HG03103 (cell line): ENCODE measurements around the gene SIAH1.
A peak's percentile ranks its signal among the peaks of the same experiment; 100 is the strongest.
"Not testable (repeated sequence)": the region's sequence is repeated elsewhere in the genome, so short reads cannot be mapped to it uniquely, and the experiment has no call there.

Experiments used
- ATAC-seq: cut with Tn5 transposase; IDR thresholded peaks from one replicate; pipeline ENCODE4 v1.9.1; 2021; ENCODE audit warnings: low read depth; ENCODE audit not compliant: unreplicated experiment

Gene SIAH1

DNA sequence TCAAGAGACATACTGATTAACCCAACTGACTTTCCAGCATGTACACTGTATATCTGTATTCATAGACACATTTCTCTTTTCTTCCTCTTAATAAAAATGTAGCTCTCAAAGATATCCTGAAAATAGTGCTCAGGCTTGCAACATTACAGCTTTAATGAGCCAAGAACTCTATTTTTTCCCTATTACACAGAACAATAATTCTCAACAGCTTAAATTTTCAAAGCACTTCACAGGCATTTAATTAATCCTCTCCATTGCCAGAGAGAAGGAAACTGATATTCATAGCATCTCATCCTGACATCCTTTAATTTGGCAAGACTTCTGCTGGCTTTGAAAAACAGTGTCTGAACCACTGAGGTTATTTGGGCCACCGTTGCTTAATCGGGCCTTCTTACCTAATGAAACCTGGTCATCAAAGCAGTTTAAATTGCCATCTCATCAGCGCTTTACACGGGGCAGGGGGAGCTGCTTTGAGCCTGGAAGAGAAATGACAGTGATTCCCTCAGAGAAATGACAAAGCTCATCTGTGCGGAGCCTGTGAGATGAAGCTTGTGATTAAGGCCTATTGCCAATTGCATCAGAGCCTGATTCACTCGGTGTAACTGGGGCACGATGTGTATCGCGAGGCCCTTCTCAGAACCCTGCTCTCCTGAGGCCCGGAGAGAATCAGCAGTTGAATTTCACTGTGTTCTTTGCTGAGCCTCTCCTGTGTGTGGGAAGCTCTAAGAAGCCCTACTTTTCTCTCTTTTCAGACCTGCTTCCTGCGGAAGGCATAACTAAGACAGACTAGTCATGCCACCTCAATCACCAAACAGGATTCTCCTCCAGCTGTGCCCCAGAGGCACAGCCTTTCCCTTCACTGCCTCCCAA lies 8.5 kb upstream of the SIAH1 start:
- no peak for ATAC-seq

DNA sequence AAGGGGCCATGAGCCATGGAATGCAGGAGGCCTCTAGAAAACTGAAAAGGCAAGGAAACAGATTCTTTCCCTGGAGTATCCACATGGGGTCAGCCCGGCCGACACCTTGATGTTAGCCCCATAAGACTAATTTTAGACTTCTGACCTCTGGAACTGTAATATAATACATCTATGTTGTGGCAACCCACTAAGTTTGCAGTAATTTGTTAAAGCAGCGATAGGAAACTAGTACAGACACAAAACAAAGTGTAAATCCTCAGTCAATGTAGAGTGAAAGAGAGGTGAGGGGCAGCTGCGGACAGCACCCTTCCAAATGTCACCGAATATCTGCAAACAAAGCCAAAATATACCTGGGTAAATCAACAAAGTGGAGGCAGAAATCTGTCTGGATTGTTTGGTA lies 7.2 kb upstream of the SIAH1 start:
- ATAC-seq: no peak

DNA sequence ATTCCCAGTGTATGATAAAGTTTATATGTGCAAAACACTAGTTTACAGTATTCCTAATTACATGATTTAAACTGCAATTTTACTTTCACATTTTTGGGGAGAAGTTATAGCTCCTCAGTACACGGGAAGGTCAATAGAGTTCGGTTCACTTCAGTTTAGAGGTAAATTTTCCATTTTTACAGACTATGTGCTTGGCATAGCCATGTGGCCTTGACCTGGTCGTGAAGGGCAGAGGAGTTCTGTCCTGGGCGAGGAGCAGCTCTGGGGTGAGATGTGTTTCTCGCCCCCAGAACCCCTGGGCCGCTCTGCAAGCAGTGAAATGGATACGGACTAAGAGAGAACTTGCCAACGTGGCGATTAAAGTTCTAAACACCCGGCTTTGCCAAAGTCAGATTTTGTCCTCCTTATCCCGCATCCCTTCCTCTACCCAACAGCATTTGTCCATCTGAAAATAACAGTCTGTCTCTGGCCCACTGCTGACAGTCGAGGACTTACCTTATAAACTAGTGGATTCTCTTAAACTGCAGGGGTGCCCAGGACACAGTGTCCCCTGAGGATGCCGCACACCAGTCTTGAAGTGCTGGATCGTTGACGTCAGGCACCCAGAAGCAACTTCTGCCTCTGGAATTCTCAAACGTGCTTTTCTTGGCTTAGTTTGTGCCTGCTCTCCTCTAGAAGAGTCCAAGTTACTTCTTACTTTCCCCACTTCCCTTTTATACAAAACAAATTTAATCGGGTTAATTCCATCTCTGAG lies 1.5 kb upstream of the SIAH1 start:
- no peak for ATAC-seq

DNA sequence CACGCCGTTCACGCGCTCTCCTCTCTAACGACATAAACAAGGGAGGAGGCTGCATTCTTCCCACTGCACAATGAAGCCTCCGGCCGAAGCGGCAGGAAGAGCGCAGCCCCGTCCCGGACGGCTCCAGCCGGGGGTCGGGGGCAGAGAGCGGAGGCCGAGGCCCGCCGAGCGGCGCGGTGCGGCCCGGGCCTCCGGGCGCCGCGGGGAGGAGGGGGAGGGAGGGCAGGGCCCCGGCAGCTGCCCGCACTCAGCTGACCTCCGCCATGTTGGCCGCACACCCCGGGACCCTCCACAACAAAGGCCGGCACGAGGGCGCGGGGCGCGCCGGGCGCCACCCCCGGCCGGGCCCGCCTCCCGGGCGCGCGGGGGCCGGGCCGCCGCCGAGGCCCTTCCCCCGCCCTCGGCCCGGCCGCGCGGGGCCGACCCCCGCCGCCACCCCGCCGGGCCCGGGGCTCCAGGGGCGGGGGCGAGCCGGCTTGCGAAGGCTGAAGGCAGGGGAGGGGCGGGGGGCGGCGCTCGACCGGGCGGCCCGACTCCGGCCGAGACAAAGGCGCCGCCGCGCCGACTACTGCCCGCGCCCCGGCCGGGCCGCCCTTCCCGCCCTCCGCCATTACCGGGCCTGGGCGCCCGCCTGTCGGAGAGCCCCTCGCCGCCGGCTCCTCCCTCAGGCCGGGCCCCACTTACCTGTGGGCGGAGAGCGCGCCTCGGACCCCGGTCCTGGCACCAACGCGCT lies 527 bp downstream of the SIAH1 start:
- peak; percentile 43 for ATAC-seq

DNA sequence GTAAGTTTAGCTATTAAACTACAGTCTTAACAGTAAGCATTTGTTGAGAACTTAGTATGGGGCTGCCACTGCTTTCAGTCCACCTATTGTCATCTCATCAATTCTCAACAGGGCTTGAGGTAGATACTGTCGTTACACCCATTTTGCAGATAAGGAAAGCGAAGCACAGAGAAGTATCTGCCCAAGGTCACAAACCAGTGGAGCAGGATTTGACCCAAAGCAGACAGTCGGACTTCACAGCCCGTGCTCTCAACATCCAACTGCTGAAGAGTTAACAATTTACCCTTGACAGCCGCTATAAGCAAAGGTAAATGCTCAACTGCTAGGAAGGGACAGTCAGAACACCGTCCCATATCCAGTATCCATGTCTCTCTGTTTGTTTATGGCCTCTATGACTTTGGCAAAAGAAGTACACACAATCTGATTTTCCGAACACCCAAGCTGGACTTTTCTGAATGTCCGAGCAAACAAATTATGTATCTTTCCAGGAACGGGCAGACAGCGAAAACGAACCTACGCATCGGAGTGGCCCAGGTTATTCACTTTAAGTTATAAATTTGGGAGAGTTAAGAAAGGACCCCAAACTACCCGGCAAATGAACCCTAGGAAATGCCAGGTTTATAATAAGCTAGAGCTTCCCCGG lies 1.2 kb downstream of the SIAH1 start:
- no peak for ATAC-seq

DNA sequence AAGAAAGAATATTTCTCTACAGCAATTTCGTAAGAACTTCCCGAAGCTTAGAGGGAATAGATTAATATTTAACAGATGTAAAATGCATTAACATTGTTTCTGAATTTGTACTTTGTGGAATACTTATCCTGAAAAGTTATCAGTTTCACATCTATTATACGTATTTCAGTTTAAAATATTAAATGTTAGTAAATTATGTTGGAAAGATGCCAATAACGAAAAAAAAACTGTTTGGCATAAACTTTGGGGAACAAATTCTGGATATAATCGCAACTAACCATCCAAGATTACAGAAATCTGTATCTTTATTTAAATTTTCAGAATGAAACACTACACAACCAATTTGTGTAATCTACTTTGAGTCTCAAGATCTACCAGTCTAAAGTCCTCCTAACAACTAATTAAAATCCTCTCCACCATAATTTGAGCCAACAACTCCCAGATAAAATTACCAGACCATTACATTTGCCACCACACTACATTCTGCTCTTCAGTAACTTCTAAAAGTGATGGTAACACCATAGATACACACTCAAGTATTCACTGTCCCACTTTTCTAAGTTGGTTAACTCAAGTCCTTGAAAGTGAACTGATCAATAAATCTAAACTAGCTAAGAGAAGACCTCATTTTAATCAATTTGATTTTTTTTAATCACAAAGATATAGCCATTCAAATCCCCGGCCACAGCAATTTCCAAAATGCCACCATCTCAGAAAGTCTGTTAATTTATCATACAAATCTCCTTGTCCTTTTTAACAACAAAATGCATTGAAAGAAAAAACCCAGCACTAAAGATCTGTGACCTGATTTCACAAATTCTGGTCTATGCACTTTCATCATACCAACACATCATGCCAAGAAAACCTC lies 2.0 kb downstream of the SIAH1 start:
- ATAC-seq: no peak

DNA sequence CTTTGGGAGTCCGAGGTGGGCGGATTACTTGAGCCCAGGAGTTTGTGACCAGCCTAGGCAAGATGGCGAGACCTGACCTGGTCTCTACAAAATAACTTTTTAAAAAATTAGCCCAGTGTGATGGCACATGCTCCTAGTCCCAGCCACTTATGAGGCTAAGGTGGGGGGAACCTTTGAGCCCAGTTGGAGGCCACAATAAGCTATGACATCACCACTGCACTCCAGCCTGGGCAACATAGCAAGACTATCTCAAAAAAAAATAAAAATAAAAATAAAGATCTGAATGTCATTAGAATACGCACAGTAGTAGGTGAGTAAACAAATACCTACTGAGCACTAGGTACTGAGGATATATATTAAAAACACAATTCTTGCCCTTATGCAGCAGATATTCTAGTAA lies 3.1 kb downstream of the SIAH1 start:
- ATAC-seq: no peak

DNA sequence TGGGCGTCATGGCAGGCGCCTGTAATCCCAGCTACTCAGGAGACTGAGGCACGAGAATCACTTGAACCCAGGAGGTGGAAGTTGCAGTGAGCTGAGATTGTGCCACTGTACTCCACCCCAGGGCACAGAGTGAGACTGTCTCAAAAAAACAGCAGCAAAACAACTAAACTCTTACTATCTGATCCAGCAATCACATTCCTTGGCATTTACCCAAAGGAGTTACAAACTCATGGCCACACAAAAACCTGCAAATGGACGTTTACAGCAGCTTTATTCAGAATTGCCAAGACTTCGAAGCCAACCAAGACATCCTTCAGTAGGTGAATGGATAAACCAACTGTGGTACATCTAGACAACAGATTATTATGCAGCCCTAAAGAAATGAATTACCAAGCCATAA lies 4.0 kb downstream of the SIAH1 start:
- no peak for ATAC-seq

DNA sequence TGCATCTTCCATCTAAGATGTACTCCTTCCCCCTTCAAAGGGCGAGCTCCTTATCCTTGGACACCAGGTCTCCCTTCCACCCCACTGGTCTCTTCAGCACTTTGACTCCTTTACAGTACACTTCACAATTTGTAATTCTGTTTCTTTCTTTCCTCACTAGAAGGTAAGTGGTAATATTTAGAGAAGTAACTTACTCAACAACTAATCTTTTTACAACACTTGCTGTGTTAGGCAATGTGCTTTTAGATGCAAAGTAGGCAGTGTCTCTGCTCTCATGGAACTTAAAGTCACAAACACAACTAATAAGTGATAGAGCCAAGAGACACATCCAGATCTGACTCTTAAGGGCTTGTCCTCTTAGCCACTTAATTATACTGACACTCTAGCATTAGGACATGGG lies 6.4 kb downstream of the SIAH1 start:
- ATAC-seq: no peak

DNA sequence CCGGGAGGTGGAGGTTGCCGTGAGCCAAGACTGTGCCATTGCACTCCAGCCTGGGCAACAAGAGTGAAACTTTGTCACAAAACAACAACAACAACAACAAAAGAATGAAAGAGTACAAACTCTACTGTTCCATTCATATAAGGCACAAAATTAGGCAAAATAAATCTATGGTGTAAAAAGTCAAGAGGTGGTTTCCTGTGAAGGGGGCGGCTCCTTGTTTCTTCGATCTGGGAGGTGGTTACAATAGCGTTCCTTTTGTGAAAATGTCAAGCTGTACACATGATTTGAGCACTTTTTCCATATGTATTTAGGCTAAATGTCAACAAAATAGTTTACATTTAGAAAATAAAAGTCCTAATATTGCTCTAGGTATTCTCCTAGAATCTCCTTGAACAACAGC lies 6.9 kb downstream of the SIAH1 start:
- ATAC-seq: no peak

DNA sequence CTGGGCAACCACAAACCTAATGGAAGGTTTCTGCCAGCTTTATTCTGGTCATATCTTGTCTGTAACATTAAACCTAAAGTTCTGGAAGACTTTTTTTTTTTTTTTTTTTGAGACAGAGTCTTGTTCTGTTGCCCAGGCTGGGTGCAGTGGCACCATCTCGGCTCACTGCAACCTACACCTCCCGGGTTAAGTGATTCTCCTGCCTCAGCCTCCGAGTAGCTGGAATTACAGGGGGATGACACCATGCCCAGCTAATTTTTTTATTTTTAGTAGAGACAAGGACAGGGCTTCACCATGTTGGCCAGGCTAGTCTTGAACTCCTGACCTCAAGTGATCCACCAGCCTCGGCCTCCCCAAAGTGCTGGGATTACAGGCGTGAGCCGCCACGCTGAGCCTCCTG lies 7.9 kb downstream of the SIAH1 start:
- not testable (repeated sequence) for ATAC-seq

DNA sequence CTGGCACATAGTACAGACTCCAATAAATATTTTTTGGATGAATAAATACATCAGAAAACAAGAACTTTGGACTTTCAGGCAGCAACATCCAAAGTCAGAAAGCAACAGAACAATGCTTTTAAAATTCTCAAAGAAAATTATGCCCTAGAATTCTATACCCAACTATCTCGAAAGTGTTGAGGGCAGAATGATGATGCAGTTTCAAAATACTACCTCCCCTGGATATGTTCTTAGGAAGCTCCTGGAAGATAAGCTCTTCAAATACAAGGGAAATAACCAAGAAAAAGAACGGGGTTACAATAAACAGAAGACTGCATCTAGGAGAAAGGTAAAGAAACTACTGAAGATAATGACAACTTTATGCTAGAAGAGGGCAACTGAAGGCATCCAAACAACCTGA lies 11.0 kb downstream of the SIAH1 start:
- ATAC-seq: no peak

DNA sequence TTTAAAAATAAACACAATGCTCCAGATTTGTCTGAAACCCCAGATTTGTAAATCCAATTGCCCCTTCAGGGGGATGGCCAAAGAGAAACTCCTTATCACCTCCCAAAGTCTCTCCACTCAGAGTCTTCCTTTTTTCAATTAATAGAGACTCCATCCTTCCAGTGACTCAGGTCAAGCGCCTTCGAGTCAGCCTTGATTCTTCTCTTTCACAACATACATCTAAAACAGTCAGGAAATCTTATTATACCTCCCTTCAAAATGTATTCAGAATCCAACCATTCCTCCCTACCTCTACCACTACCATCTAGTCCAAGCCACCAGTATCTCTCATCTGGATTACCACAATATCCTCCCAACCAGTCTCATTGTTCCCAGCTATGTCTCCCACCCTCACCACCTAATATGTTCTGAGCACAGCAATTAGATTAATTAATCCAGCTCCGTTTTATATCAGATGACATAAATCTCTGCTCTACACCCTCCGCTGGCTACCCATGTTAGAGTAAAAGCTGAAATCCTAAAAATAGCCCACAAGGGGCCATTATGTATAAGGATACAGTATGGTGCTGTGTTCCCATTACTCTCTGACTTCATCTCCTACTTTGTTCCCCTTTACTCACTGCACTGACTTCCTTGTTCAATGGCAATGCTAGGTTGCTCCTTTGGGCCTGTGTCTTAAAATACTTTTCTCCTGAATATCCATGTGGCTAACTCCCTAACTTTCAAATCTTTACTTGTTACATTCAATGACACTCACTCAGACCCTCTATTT lies 11.8 kb downstream of the SIAH1 start:
- no peak for ATAC-seq

DNA sequence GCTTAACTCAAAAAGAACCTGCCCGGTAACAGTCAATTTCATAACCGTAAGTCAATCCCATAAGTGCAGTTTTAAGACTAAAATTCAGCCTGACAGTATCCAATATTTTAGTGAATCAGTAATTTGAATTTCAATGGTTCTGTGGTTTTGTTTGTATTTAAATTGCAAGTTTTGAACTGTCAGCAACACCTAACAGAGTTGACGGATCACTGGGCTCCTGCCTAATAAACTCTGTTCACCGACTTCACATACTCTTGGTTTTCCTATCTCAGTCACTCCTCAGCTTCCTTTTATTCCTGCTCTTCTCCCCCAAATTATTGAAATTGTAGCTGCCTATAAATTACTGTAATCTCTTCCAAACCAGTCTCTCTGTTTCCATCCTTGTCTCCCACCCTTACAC lies 12.5 kb downstream of the SIAH1 start:
- ATAC-seq: no peak

DNA sequence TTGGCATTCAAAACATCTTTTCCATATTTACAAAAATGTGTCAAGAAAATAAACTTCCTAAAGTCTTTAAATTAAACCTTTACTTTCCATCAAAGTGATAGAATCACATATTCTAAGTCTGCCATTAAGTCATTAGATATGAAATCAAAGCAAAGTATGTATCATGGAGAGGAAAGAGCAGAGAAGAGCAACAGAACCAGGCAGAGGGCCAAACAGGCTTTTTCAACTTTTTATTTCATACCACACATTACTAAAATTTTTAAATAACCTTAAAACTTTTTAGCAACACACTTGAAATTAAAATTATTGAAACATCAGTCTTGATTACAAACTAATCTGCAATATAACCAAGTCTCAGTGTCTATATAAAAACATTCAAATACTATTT lies 13.8 kb downstream of the SIAH1 start:
- no peak for ATAC-seq

DNA sequence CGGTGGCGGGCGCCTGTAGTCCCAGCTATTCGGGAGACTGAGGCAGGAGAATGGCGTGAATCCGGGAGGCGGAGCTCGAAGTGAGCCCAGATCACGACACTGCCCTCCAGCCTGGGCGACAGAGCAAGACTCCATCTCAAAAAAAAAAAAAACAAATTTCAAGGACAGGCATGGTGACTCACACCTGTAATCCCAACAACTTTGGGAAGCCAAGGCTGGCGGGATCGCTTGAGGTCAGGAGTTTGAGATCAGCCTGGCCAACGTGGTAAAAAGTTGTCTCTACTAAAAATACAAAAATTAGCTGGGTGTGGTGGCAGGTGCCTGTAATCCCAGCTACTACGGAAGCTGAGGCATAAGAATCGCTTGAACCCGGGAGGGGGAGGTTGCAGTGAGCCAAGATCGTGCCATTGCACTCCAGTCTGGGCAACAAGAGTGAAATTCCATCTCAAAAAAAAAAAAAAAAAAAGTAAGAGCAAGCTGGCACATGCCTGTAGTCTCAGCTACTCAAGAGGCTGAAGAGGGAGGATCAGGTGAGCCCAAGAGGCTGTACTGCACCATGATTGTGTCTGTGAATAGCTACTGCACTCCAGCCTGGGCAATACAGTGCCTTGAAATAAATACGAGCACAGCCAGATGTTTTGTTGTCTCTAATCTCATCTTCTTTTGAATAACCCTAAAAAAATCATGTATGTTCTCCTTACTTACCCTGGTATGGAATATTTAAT lies 14.4 kb downstream of the SIAH1 start:
- not testable (repeated sequence) for ATAC-seq

DNA sequence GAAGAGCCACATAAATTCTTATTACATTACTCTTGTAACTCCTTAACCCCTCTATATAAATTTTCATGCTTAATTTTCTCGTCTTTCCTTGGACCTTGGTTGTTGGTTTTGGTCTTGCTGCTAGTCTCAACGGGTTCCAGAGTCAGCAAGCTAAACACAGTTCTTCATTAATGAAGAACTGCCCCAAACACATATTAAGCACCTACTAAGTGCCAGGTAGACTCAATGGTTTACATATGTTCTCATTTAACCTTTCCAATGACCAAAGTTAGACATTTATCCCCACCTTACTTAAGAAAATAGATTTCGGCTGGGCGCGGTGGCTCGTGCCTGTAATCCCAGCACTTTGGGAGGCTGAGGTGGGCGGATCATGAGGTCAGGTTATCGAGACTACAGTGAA lies 15.0 kb downstream of the SIAH1 start:
- no peak for ATAC-seq

DNA sequence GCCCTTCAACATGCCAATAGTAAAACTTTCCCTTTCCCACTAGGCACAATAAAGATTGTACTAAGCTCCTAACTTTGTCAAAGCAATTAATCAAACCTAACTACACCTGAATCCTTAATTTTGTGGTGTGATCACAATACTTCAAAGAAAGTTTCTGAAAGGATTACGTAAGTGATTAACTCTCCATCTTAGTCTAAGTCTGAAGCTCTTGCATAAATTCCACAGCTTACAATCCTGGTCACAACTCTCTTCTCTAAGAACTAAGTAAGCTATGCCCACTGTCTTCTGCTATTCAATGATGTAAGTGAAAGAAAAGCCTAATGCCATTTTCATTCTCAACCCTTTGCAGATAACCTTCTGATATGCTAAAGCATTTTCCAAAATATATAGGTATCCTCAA lies 15.4 kb downstream of the SIAH1 start:
- no peak for ATAC-seq
